AG09309 (cell line): ENCODE measurements around the gene ACYP2.
"Not testable (repeated sequence)": the region's sequence is repeated elsewhere in the genome, so short reads cannot be mapped to it uniquely, and the experiment has no call there.

ENCODE experiments used
- DNase-seq: peaks from one replicate; pipeline ENCODE4 v3.0.0-alpha.2; 2010; ENCODE audit warnings: low read depth
- H3K4me3 ChIP-seq: 2 replicates; pipeline ENCODE4 v1.5.1; 2011; ENCODE audit warnings: mild to moderate bottlenecking, low read depth, low read length, moderate library complexity; ENCODE audit not compliant: control insufficient read depth
- TF ChIP-seq, protein P1 (sequence below): IDR thresholded peaks from 2 replicates; pipeline ENCODE4 v1.5.1; 2011; ENCODE audit warnings: mild to moderate bottlenecking, low read depth, low read length, inconsistent platforms; ENCODE audit not compliant: insufficient read depth, control insufficient read depth; ENCODE audit errors: missing control alignments

Gene ACYP2

DNA sequence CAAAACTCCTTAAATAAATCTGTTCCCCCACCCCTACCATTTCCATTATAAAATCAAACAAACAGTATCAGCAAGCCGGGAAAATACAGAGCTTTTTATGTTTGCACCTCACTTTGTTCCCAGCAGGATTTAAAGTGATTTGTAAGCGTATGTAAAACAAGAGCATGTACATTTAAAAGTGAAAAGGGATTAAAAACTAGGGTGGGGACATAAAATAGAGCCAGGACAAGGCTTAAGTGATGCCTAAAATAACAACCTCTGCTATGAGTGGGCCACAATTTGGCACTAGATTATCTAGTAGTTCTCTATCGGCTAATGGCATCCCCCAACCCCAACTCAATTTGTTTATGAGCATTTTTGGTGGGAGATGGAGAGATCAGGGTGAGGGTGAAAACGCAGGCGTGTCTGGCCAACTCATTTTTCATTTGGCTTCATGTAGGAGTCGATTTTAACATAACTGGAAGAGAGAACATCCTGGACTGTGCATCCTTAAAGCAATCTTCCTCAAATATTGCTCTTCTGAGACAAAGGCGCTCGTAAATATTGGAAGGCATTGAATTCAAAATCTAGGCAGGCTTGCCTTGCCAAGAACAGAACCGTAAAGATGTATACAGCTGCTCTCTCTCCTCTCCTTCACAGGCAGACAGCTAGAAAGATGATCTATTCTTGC is 175.1 kb downstream of the ACYP2 start:
- H3K4me3 ChIP-seq = no peak overlapping the region
- no peak for DNase-seq
- TF ChIP-seq, protein P1, sequence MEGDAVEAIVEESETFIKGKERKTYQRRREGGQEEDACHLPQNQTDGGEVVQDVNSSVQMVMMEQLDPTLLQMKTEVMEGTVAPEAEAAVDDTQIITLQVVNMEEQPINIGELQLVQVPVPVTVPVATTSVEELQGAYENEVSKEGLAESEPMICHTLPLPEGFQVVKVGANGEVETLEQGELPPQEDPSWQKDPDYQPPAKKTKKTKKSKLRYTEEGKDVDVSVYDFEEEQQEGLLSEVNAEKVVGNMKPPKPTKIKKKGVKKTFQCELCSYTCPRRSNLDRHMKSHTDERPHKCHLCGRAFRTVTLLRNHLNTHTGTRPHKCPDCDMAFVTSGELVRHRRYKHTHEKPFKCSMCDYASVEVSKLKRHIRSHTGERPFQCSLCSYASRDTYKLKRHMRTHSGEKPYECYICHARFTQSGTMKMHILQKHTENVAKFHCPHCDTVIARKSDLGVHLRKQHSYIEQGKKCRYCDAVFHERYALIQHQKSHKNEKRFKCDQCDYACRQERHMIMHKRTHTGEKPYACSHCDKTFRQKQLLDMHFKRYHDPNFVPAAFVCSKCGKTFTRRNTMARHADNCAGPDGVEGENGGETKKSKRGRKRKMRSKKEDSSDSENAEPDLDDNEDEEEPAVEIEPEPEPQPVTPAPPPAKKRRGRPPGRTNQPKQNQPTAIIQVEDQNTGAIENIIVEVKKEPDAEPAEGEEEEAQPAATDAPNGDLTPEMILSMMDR = no peak

DNA sequence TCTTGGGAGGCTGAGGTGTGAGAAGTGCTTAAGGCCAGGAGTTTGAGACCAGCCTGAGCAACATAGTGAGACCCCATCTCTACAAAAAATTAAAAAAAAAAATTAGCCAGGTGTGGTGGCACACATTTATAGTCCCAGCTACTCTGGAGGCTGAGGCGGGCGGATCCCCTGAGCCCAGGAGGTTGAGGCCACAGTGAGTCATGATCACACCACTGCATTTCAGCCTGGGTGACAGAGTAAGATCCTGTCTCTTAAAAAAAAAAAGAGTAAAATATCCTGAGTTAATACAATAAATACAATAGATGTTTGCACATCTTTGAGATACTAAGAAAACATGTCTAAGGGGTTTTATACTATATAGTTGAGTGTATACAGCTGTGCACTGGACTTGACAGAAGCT is 179.2 kb downstream of the ACYP2 start:
- DNase-seq = not testable (repeated sequence)

DNA sequence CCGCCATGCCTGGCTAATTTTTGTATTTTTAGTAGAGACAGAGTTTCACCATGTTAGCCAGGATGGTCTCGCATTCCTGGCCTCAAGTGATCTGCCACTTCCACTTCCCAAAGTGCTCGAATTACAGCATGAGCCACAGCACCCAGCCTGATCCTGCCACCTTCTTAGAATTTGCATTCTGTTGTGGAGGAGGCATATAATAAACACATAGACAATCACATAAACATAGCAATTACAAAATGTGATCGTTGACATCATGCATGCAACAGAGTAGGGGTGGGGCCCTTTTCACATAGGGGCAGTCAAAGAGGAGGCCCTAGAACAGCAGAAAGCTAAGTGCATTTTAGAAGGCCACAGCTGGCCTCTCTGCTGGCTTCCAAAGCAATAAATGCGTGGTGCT is 180.5 kb downstream of the ACYP2 start:
- TF ChIP-seq, protein P1 = no peak
- no peak for DNase-seq
- H3K4me3 ChIP-seq = no peak overlapping the region

More for the DNA sequence above, 179.2 kb downstream of the ACYP2 start:
- not testable (repeated sequence) for H3K4me3 ChIP-seq

DNA sequence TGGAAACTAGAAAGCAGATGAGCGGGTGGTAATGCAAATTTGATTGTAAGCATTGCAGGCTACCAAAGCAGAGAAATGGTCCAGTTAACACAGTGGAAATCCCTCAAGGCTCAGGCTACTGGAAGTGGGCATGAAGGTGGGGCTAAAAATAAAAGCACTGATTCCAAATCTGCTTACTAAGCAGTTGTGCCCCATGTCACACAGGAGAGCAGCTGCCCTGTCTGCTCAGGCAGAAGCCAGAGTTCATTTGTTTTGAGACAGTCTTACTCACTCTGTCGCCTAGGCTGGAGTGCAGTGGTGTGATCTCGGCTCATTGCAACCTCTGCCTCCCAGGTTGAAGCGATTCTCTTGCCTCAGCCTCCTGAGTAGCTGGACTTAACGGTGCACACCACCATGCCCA is 183.1 kb downstream of the ACYP2 start:
- DNase-seq = no peak

DNA sequence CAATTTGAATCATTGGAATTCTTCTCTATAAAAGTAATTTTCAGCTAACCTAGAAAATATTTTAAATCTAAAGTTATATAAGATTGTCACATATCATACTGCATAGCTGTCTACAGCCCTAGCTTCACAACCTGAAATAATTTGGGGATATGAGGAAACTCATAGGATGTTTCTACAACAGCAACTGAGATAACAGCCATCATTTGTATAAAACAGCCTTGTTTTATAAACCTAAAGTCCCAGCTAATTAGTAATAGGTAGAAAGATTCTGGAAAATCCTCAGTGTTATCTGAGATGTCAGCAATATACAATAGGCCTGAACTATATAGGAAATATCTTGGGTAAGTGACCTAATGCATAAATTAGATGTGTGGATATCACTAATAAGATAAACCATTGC is 188.2 kb downstream of the ACYP2 start:
- no peak overlapping the region for H3K4me3 ChIP-seq
- DNase-seq = no peak
- TF ChIP-seq, protein P1 = no peak

More for the DNA sequence above, 183.1 kb downstream of the ACYP2 start:
- H3K4me3 ChIP-seq = no peak overlapping the region
- TF ChIP-seq, protein P1 = no peak

DNA sequence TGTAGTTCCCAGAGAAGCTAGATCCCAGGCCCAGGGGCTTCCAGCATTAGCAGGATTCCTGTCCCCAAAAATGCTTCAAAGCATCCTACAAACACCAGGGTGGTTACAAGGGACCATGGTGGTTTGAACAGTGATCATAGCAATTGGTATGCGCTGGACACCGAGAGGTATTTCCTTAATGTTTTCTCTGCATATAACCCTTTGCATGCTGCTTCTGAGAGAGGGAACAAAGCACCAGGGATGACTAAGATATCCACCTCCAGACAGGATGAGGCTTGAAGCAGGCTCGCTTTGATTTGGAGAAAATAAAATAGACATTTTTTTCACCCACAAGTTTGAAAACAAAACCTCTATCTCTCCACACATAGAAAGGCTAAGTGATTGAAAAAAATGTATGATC is 191.1 kb downstream of the ACYP2 start:
- TF ChIP-seq, protein P1 = no peak
- no peak overlapping the region for H3K4me3 ChIP-seq
- no peak for DNase-seq

DNA sequence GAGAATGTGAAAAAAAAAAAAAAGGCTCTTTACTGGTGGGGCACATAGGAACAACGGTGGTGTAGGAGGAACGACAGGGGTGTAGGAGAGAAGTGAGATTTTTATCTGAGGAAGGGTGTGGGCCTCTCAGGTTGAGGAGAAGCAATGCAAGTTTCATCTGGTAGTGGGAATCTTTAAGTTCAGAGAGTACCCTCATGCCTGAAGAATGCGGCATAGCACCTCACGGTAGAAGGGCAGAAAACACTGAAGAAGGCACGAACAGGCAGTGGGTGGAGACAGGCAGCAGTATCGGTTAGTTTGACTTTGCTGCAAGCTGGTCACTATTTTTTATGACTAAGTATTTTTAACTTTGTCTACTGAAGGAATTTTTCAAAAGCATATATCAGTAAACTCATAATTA is 192.8 kb downstream of the ACYP2 start:
- DNase-seq = no peak
- H3K4me3 ChIP-seq = no peak overlapping the region
- TF ChIP-seq, protein P1 = no peak
